ENCODE measurements around the gene SSBP3. TPM values are rescaled to one million over a fixed set of nuclear protein-coding genes. Genes with fewer than 3 reads are reported as not detected.

Gene SSBP3
- total RNA-seq, 1 experiment from 2014 or later, result 37.5 TPM

GRCh38 chr1:54408147-54409066 is 2.2 kb upstream of the SSBP3 start (continued):
- TF ChIP-seq CEBPB (IDR thresholded peaks at IDR 0.05; ENCODE audit: low read depth), result no peak
- TF ChIP-seq, protein P1, sequence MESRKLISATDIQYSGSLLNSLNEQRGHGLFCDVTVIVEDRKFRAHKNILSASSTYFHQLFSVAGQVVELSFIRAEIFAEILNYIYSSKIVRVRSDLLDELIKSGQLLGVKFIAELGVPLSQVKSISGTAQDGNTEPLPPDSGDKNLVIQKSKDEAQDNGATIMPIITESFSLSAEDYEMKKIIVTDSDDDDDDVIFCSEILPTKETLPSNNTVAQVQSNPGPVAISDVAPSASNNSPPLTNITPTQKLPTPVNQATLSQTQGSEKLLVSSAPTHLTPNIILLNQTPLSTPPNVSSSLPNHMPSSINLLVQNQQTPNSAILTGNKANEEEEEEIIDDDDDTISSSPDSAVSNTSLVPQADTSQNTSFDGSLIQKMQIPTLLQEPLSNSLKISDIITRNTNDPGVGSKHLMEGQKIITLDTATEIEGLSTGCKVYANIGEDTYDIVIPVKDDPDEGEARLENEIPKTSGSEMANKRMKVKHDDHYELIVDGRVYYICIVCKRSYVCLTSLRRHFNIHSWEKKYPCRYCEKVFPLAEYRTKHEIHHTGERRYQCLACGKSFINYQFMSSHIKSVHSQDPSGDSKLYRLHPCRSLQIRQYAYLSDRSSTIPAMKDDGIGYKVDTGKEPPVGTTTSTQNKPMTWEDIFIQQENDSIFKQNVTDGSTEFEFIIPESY (IDR thresholded peaks at IDR 0.05; ENCODE audit: extremely low read depth, insufficient replicate concordance, low read length), result no peak

GRCh38 chr1:54407404-54408146 is 1.4 kb upstream of the SSBP3 start:
- Histone ChIP-seq H3K36me3 (ENCODE audit: control insufficient read depth in 1 of 2, insufficient read depth in 2 of 2, low read length in 2 of 2) (no peaks in the 10 kb centered on the region), H3K27ac (ENCODE audit: low read depth, low read length) (peak overlapping the region; percentile 87), H3K27me3 (ENCODE audit: insufficient read depth, low read length) (no peaks in the 10 kb centered on the region), H3K9me3 (ENCODE audit: control insufficient read depth in 1 of 2, insufficient read depth in 1 of 2, low read depth in 1 of 2, low read length in 2 of 2) (no peaks in the 10 kb centered on the region), H3K4me1 (ENCODE audit: control insufficient read depth in 1 of 2, insufficient read depth in 2 of 2, low read length in 2 of 2) (peaks cover 30 to 41% of the 10 kb centered on the region in 2 experiments), H3K79me2 (ENCODE audit: insufficient read depth, low read length) (no peaks in the 10 kb centered on the region), H4K20me1 (ENCODE audit: insufficient read depth) (no peaks in the 10 kb centered on the region), H3K4me2 (ENCODE audit: low read length) (peak overlapping the region; percentile 99), H3K9me2 (ENCODE audit: insufficient read depth) (no peaks in the 10 kb centered on the region), H2AFZ (ENCODE audit: low read depth, low read length, poor library complexity, severe bottlenecking) (peak overlapping the region; percentile 95), H3K9ac (ENCODE audit: low read length) (peak overlapping the region; percentile 57), H3K4me3 (replicated peaks in 1 of 2; ENCODE audit: low read depth in 1 of 2, low read length in 2 of 2) (peak overlapping the region; percentile 63 to 70)
- DNase-seq (ENCODE audit: low read depth, low spot score), result peak; percentile 94
- POLR2A ChIA-PET, result interaction anchor here (0.8 to 1.3 kb wide), 5 partner anchors 11 to 82 kb away, joined by 3 to 9 read pairs (median 8); no protein-coding TSS in a partner anchor
- peak; percentile 27 for ATAC-seq
- intact Hi-C loops (cut with micrococcal nuclease), result loop anchor here (1.0 to 10.0 kb wide), 5 partner anchors 81 to 545 kb away; partner anchors contain the start of genes CYB5RL and MRPL37
- CTCF ChIA-PET, result interaction anchor here (0.7 to 1.3 kb wide), 6 partner anchors 9 to 193 kb away, joined by 3 to 18 read pairs (median 4); no protein-coding TSS in a partner anchor
- TSS peak; percentile 50 for BruUV-seq (replicated peaks)
- RAD21 ChIA-PET (ENCODE audit: low non-redundant PET in 1 of 2, low total read pairs in 2 of 2, uncharacterized antibody in 2 of 2, unreplicated experiment in 2 of 2), result interaction anchor here (0.5 to 2.3 kb wide), 5 partner anchors 11 to 82 kb away, joined by 3 to 9 read pairs (median 3); no protein-coding TSS in a partner anchor
- TF ChIP-seq TCF7L2 (IDR thresholded peaks at IDR 0.05; ENCODE audit: borderline replicate concordance, extremely low read depth, insufficient read depth, insufficient read length), result peak; percentile 65
- peak; percentile 35; the same call in 1 of the 2 replicates for TF ChIP-seq RAD21 (IDR thresholded peaks at IDR 0.05; ENCODE audit: low read depth)
- TF ChIP-seq CBX3 (IDR thresholded peaks at IDR 0.05; ENCODE audit: low read depth), result no peak
- no peak for TF ChIP-seq SIN3A (IDR thresholded peaks at IDR 0.05; ENCODE audit: low read depth)
- no peak for TF ChIP-seq EZH2phosphoT487 (IDR thresholded peaks at IDR 0.05; ENCODE audit: borderline replicate concordance)
- TF ChIP-seq ELF1 (IDR thresholded peaks at IDR 0.05; ENCODE audit: borderline replicate concordance, low read depth), result no peak
- TF ChIP-seq, protein P2, sequence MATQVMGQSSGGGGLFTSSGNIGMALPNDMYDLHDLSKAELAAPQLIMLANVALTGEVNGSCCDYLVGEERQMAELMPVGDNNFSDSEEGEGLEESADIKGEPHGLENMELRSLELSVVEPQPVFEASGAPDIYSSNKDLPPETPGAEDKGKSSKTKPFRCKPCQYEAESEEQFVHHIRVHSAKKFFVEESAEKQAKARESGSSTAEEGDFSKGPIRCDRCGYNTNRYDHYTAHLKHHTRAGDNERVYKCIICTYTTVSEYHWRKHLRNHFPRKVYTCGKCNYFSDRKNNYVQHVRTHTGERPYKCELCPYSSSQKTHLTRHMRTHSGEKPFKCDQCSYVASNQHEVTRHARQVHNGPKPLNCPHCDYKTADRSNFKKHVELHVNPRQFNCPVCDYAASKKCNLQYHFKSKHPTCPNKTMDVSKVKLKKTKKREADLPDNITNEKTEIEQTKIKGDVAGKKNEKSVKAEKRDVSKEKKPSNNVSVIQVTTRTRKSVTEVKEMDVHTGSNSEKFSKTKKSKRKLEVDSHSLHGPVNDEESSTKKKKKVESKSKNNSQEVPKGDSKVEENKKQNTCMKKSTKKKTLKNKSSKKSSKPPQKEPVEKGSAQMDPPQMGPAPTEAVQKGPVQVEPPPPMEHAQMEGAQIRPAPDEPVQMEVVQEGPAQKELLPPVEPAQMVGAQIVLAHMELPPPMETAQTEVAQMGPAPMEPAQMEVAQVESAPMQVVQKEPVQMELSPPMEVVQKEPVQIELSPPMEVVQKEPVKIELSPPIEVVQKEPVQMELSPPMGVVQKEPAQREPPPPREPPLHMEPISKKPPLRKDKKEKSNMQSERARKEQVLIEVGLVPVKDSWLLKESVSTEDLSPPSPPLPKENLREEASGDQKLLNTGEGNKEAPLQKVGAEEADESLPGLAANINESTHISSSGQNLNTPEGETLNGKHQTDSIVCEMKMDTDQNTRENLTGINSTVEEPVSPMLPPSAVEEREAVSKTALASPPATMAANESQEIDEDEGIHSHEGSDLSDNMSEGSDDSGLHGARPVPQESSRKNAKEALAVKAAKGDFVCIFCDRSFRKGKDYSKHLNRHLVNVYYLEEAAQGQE (IDR thresholded peaks at IDR 0.05; ENCODE audit: low read depth), result no peak
- TF ChIP-seq CEBPB (IDR thresholded peaks at IDR 0.05; ENCODE audit: low read depth), result no peak
- no peak for TF ChIP-seq SRF (IDR thresholded peaks at IDR 0.05; ENCODE audit: low read depth)
- TF ChIP-seq EGR1 (IDR thresholded peaks at IDR 0.05; ENCODE audit: low read depth), result no peak
- no peak for TF ChIP-seq ZFX (IDR thresholded peaks at IDR 0.05)
- TF ChIP-seq, protein P3, sequence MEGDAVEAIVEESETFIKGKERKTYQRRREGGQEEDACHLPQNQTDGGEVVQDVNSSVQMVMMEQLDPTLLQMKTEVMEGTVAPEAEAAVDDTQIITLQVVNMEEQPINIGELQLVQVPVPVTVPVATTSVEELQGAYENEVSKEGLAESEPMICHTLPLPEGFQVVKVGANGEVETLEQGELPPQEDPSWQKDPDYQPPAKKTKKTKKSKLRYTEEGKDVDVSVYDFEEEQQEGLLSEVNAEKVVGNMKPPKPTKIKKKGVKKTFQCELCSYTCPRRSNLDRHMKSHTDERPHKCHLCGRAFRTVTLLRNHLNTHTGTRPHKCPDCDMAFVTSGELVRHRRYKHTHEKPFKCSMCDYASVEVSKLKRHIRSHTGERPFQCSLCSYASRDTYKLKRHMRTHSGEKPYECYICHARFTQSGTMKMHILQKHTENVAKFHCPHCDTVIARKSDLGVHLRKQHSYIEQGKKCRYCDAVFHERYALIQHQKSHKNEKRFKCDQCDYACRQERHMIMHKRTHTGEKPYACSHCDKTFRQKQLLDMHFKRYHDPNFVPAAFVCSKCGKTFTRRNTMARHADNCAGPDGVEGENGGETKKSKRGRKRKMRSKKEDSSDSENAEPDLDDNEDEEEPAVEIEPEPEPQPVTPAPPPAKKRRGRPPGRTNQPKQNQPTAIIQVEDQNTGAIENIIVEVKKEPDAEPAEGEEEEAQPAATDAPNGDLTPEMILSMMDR (IDR thresholded peaks at IDR 0.05 in 2 of 3, conservative IDR thresholded peaks at IDR 0.05 in 1 of 3; ENCODE audit: borderline replicate concordance in 1 of 3, insufficient read depth in 1 of 3, low read depth in 2 of 3, low read length in 2 of 3), result no peak
